ENCODE results near the gene MYL4. TPM values are rescaled to one million over a fixed set of nuclear protein-coding genes. Genes with fewer than 3 reads are reported as not detected.

The MYL4 gene
- total and polyA plus RNA-seq, 4 experiments from 2014 or later, result not detected

GRCh38 chr17:47203984-47204721 lies 5.0 kb upstream of the MYL4 start:
- Histone ChIP-seq H3K27me3 (ENCODE audit: insufficient read depth, low read length) (no peaks in the 10 kb centered on the region), H3K36me3 (ENCODE audit: insufficient read depth, low read length) (no peaks in the 10 kb centered on the region), H3K4me1 (ENCODE audit: insufficient read depth, low read length) (peaks cover 71% of the 10 kb centered on the region), H3K4me3 (ENCODE audit: low read length in 2 of 2) (peak overlapping the region; percentile 24 to 54), H3K9me3 (ENCODE audit: control insufficient read depth in 1 of 2, low read length in 2 of 2) (no peaks in the 10 kb centered on the region), H3K27ac (ENCODE audit: low read depth, low read length) (peak overlapping the region; percentile 70)
- intact Hi-C loops (cut with micrococcal nuclease), result no loop called here
- H3K9me3 Mint-ChIP-seq, result no peaks in the 10 kb centered on the region
- H3K4me1 Mint-ChIP-seq, result peaks cover 46 to 75% (median 62%) of the 10 kb centered on the region in 4 donors
- no peaks in the 10 kb centered on the region for H3K27me3 Mint-ChIP-seq
- POLR2A ChIA-PET (ENCODE audit: partially characterized antibody), result interaction anchor here (0.7 to 7.0 kb wide), 11 partner anchors 10 to 412 kb away, joined by 3 to 98 read pairs (median 5); partner anchors contain the start of genes CDC27 and EFCAB13
- no peaks in the 10 kb centered on the region for H3K36me3 Mint-ChIP-seq
- peak; percentile 43 to 84 (median 52) for DNase-seq
- peak overlapping the region in 7 of 8 donors; percentile 82 to 89 (median 87) for H3K4me3 Mint-ChIP-seq
- peak overlapping the region; percentile 93 to 97 (median 95) for H3K27ac Mint-ChIP-seq
- CTCF ChIA-PET (ENCODE audit: partially characterized antibody), result interaction anchor here (1.1 to 1.3 kb wide), 3 partner anchors 17 to 25 kb away, joined by 3 to 5 read pairs (median 4); no protein-coding TSS in a partner anchor

GRCh38 chr17:47204722-47205418 lies 4.3 kb upstream of the MYL4 start:
- H3K4me1 Mint-ChIP-seq, result peaks cover 47 to 73% (median 62%) of the 10 kb centered on the region in 4 donors
- Histone ChIP-seq H3K4me3 (ENCODE audit: low read length in 2 of 2) (peak overlapping the region; percentile 24 to 54), H3K27ac (ENCODE audit: low read depth, low read length) (peak overlapping the region; percentile 70), H3K27me3 (ENCODE audit: insufficient read depth, low read length) (no peaks in the 10 kb centered on the region), H3K9me3 (ENCODE audit: control insufficient read depth in 1 of 2, low read length in 2 of 2) (no peaks in the 10 kb centered on the region), H3K4me1 (ENCODE audit: insufficient read depth, low read length) (peaks cover 64% of the 10 kb centered on the region), H3K36me3 (ENCODE audit: insufficient read depth, low read length) (no peaks in the 10 kb centered on the region)
- CTCF ChIA-PET (ENCODE audit: partially characterized antibody), result interaction anchor here (1.1 to 2.0 kb wide), 3 partner anchors 16 to 26 kb away, joined by 4 to 7 read pairs (median 5); no protein-coding TSS in a partner anchor
- no peaks in the 10 kb centered on the region for H3K27me3 Mint-ChIP-seq
- peak; percentile 45 to 79 (median 48) for DNase-seq
- intact Hi-C loops (cut with micrococcal nuclease), result loop anchor here (1.0 kb wide), 3 partner anchors 12 to 24 kb away; partner anchors contain the start of gene CDC27
- peak overlapping the region; percentile 93 to 97 (median 95) for H3K27ac Mint-ChIP-seq
- no peaks in the 10 kb centered on the region for H3K9me3 Mint-ChIP-seq
- no peaks in the 10 kb centered on the region for H3K36me3 Mint-ChIP-seq
- H3K4me3 Mint-ChIP-seq, result peak overlapping the region; percentile 79 to 89 (median 86)
- POLR2A ChIA-PET (ENCODE audit: partially characterized antibody), result interaction anchor here (0.7 to 7.0 kb wide), 17 partner anchors 9 to 411 kb away, joined by 3 to 98 read pairs (median 4); partner anchors contain the start of genes CDC27 and EFCAB13

- peak overlapping the region; percentile 93 to 97 (median 95) for H3K27ac Mint-ChIP-seq
- no peaks in the 10 kb centered on the region for H3K9me3 Mint-ChIP-seq
- DNase-seq, result peak; percentile 69 to 87 (median 80)
- no peaks in the 10 kb centered on the region for H3K36me3 Mint-ChIP-seq
- H3K36me3 ChIP-seq (ENCODE audit: insufficient read depth, low read length), result no peaks in the 10 kb centered on the region
- H3K4me1 ChIP-seq (ENCODE audit: insufficient read depth, low read length), result peaks cover 58% of the 10 kb centered on the region
- H3K27me3 Mint-ChIP-seq, result no peaks in the 10 kb centered on the region
- H3K4me3 Mint-ChIP-seq, result peak overlapping the region; percentile 79 to 89 (median 86)
- H3K9me3 ChIP-seq (ENCODE audit: control insufficient read depth in 1 of 2, low read length in 2 of 2), result no peaks in the 10 kb centered on the region
- CTCF ChIA-PET (ENCODE audit: partially characterized antibody), result interaction anchor here (1.1 to 2.1 kb wide), 5 partner anchors 12 to 263 kb away, joined by 4 to 7 read pairs (median 4); no protein-coding TSS in a partner anchor
- H3K4me1 Mint-ChIP-seq, result peaks cover 42 to 67% (median 55%) of the 10 kb centered on the region in 4 donors
- no peaks in the 10 kb centered on the region for H3K27me3 ChIP-seq (ENCODE audit: insufficient read depth, low read length)
- POLR2A ChIA-PET (ENCODE audit: partially characterized antibody), result interaction anchor here (0.7 to 7.0 kb wide), 15 partner anchors 10 to 410 kb away, joined by 3 to 98 read pairs (median 4); partner anchors contain the start of genes CDC27 and EFCAB13
- intact Hi-C loops (cut with micrococcal nuclease), result loop anchor here (1.0 kb wide), 3 partner anchors 12 to 24 kb away; partner anchors contain the start of gene CDC27
- peak overlapping the region; percentile 24 to 54 for H3K4me3 ChIP-seq (ENCODE audit: low read length in 2 of 2)
- H3K27ac ChIP-seq (ENCODE audit: low read depth, low read length), result peak overlapping the region; percentile 70
Measured at GRCh38 chr17:47205419-47205963, 3.7 kb upstream of the MYL4 start.

GRCh38 chr17:47207143-47208067 lies 1.7 kb upstream of the MYL4 start:
- Histone ChIP-seq H3K27me3 (ENCODE audit: insufficient read depth, low read length) (no peaks in the 10 kb centered on the region), H3K36me3 (ENCODE audit: insufficient read depth, low read length) (no peaks in the 10 kb centered on the region), H3K4me3 (ENCODE audit: low read length in 2 of 2) (no peak overlapping the region), H3K9me3 (ENCODE audit: control insufficient read depth in 1 of 2, low read length in 2 of 2) (no peaks in the 10 kb centered on the region), H3K27ac (ENCODE audit: low read depth, low read length) (peak overlapping the region; percentile 21), H3K4me1 (ENCODE audit: insufficient read depth, low read length) (peaks cover 57% of the 10 kb centered on the region)
- CTCF ChIA-PET (ENCODE audit: partially characterized antibody), result interaction anchor here (0.7 to 2.9 kb wide), 7 partner anchors 8 to 409 kb away, joined by 3 to 11 read pairs (median 4); partner anchors contain the start of gene CDC27
- Mint-ChIP-seq H3K36me3 (no peaks in the 10 kb centered on the region), H3K27me3 (no peaks in the 10 kb centered on the region), H3K4me3 (peak overlapping the region in 3 of 8 donors; percentile 32 to 89 (median 41)), H3K4me1 (peaks cover 41 to 64% (median 51%) of the 10 kb centered on the region in 4 donors), H3K27ac (peak overlapping the region; percentile 88 to 97 (median 94)), H3K9me3 (no peaks in the 10 kb centered on the region)
- DNase-seq, result no peak
- intact Hi-C loops (cut with micrococcal nuclease), result no loop called here
- POLR2A ChIA-PET (ENCODE audit: partially characterized antibody), result interaction anchor here (1.5 to 7.0 kb wide), 4 partner anchors 10 to 442 kb away, joined by 3 to 98 read pairs (median 6); partner anchors contain the start of genes CDC27 and KPNB1

- no peak for DNase-seq
- H3K4me3 Mint-ChIP-seq, result peak overlapping the region in 1 of 8 donors; percentile 29
- peak overlapping the region in 2 of 7 donors; percentile 14 to 46 for H3K27ac Mint-ChIP-seq
- no peak overlapping the region for H3K4me3 ChIP-seq (ENCODE audit: low read length in 2 of 2)
- POLR2A ChIA-PET (ENCODE audit: partially characterized antibody), result interaction anchor here (7.0 kb wide), 1 partner anchor 22 kb away, joined by 98 read pairs; the partner anchor contains the start of gene CDC27
- H3K27me3 ChIP-seq (ENCODE audit: insufficient read depth, low read length), result no peaks in the 10 kb centered on the region
- H3K27me3 Mint-ChIP-seq, result peaks cover 0 to 2% of the 10 kb centered on the region in 2 donors
- no peaks in the 10 kb centered on the region for H3K36me3 ChIP-seq (ENCODE audit: insufficient read depth, low read length)
- H3K9me3 ChIP-seq (ENCODE audit: control insufficient read depth in 1 of 2, low read length in 2 of 2), result no peaks in the 10 kb centered on the region
- peaks cover 45% of the 10 kb centered on the region for H3K4me1 ChIP-seq (ENCODE audit: insufficient read depth, low read length)
- CTCF ChIA-PET (ENCODE audit: partially characterized antibody), result no interaction called here
- no peaks in the 10 kb centered on the region for H3K9me3 Mint-ChIP-seq
- no peak overlapping the region for H3K27ac ChIP-seq (ENCODE audit: low read depth, low read length)
- intact Hi-C loops (cut with micrococcal nuclease), result no loop called here
- H3K36me3 Mint-ChIP-seq, result no peaks in the 10 kb centered on the region
- H3K4me1 Mint-ChIP-seq, result peaks cover 27 to 49% (median 38%) of the 10 kb centered on the region in 4 donors
Measured at GRCh38 chr17:47209499-47209898, 351 bp downstream of the MYL4 start.

GRCh38 chr17:47210105-47210504 lies 957 bp downstream of the MYL4 start:
- intact Hi-C loops (cut with micrococcal nuclease), result no loop called here
- H3K4me1 ChIP-seq (ENCODE audit: insufficient read depth, low read length), result peaks cover 39% of the 10 kb centered on the region
- POLR2A ChIA-PET (ENCODE audit: partially characterized antibody), result no interaction called here
- Mint-ChIP-seq H3K27me3 (peaks cover 0 to 2% of the 10 kb centered on the region in 2 donors), H3K4me3 (no peak overlapping the region), H3K27ac (no peak overlapping the region), H3K36me3 (no peaks in the 10 kb centered on the region), H3K9me3 (no peaks in the 10 kb centered on the region), H3K4me1 (peaks cover 21 to 43% (median 32%) of the 10 kb centered on the region in 4 donors)
- H3K27ac ChIP-seq (ENCODE audit: low read depth, low read length), result no peak overlapping the region
- CTCF ChIA-PET (ENCODE audit: partially characterized antibody), result no interaction called here
- no peaks in the 10 kb centered on the region for H3K9me3 ChIP-seq (ENCODE audit: control insufficient read depth in 1 of 2, low read length in 2 of 2)
- DNase-seq, result no peak
- H3K4me3 ChIP-seq (ENCODE audit: low read length in 2 of 2), result no peak overlapping the region
- H3K27me3 ChIP-seq (ENCODE audit: insufficient read depth, low read length), result no peaks in the 10 kb centered on the region
- no peaks in the 10 kb centered on the region for H3K36me3 ChIP-seq (ENCODE audit: insufficient read depth, low read length)
